Activated T-cell treated with anti-CD3 and anti-CD28 coated beads, Interleukin-2, amount 50 U/mL, for 48 hours (primary cell): ENCODE results near the gene MYMX.
"Not testable (repeated sequence)": the region's sequence is repeated elsewhere in the genome, so short reads cannot be mapped to it uniquely, and the experiment has no call there.

Source experiments
- DNase-seq, 2 experiments: peaks; one replicate each; pipeline ENCODE4 v3.0.0-alpha.2; 2020

Gene MYMX

DNA sequence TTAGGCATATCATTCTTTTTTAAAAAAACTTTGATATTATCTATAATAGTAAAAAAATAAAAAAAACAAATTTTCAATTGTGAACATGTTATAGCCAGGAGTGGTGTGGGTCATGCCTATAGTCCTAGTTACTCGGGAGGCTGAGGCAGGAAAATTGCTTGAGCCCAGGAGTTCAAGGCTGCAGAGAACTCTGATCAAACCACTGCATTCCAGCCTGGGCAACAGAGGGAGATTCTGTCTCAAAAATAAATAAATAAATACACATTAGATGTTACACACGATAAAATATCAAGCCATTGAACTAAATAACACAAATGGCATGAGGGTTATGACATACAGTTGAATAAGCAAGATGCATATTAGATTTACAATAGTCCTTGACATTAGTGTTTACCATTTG, 27.9 kb upstream of the MYMX start:
- no peak for DNase-seq

DNA sequence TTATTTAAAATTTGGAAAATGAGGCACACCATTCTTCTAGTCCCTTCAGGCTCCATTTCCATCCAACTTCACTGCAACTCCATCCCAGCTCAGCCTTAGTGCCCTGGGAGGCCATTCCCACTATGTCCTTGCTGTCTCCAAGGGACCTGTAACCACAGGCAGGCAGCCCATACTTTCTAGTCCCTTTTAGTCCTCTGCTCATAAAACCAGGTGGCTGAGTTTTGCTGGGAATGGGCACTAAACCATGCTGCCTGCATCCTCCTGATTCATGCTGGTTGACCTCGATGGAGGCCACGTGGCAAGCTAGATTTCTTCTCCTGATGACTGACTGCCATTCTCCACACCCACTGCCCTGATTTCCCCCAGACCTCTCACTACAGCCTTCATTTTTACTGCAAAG, 27.5 kb upstream of the MYMX start:
- no peak for DNase-seq

DNA sequence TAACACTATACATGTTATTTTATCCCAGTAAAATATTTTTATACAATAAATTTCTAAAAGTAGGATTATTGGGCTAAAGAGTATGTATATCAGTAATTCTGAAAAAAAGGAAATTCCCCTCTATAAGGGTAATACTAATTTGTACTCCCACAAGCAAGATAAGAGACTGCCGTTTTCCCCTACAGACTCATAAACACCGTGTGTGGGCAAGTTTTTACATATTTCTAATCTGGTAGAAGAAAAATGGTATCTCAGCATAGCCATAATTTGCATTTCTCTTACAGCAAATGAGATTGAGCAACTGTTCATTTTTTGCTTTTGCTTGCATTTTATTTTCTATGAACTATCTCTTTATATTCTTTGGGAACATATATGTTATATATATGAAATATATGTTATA, 26.0 kb upstream of the MYMX start:
- DNase-seq = no peak

DNA sequence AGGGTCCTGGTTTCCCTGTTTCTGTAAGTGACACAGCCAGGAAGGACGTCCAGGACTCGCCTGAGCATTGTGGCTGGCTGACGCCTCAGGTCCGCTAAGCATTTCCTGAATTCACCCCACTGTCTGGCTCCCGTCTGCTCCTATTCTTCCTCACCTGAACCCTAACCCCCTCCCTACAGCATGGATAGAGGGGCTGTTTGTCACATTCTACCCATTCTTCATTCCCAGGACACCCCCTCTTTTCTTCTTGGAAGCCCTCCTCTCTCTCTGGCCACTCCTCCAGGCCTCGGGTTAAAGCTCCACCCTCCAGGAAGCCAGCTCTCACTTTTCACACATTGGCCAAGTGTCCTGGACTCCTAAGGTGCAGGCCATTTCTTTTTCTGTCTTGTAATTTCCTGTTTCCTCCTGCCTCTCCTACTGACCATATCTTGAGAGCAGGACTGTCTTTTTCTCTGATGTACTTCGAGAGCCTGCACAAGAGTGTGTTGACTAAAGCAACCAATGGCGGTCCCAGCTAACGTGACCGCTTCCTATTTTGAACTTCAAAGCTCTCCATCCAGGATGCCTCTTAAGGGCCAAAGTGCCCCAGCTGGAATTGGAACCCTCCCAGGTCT, 24.2 kb upstream of the MYMX start:
- no peak for DNase-seq

DNA sequence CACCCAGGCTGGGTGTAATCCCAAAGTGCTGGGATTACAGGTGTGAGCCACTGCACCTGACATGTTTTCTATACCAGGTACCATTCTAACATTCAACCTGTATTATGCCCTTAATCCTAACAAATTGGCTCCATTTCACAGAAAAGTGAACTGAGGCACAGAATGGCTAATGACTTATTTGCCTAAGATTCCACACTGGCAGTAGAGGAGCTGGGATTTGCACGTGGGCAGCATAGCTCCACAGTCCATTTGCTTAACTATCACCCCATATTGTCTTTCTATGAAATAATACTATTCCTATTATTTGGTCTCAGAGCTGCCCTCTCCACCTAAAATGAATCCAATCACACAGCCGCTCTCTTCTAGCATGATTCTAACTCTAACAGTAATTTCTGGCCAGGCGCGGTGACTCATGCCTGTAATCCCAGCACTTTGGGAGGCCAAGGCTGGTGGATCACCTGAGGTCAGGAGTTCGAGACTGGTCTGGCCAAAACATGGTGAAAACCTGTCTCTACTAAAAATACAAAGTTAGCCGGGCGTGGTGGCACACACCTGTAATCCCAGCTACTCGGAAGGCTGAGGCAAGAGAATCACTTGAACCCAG, 23.3 kb upstream of the MYMX start:
- no peak for DNase-seq

DNA sequence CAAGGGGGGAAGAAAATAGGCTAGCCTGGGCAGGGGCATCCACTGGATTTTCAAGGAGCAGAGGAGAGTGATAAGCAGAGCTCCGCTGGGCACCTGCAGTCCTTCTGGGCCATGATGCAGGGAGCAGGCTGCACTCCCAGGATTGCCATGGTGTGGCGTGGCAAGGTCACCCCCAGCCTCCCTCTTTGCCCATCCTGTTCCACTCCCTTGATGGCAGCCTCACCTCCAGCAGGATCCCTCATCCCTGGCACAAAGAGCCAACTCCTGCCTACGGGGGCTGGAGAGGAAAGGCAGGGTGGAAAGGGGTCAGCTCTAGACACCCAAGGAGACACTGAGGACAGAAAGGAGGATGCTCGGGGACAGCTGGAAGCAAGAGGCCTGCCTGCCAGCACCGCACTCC, 22.4 kb upstream of the MYMX start:
- no peak for DNase-seq

DNA sequence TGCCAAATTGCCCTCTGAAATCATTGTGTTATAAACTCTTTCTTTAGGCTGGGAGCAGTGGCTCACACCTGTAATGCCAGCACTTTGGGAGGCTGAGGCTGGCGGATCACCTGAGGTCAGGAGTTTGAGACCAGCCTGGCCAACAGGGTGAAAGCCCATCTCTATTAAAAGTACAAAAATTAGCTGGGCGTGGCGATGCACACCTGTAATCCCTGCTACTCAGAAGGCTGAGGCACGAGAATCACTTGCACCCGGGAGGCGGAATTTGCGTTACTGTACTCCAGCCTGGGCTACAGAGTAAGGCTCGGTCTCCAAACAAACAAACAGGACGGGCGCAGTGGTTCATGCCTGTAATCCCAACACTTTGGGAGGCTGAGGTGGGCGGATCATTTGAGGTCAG, 20.4 kb upstream of the MYMX start:
- not testable (repeated sequence) for DNase-seq

DNA sequence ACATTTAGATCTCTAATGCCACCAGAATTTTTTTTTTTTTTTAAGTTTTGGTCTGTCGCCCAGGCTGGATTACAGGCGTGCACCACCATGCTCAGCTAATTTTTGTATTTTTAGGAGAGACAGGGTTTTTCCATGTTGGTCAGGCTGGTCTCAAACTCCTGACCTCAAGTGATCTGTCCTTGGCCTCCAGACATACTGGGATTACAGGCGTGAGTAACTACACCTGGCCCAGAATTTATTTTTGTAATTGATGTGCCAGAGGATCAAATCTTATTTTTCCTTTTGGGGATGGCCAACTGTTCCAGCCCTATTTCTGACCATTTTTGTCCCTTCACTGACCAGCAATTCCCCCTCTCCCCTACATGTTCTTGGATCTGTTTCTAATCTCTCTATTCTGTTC, 18.0 kb upstream of the MYMX start:
- no peak for DNase-seq

DNA sequence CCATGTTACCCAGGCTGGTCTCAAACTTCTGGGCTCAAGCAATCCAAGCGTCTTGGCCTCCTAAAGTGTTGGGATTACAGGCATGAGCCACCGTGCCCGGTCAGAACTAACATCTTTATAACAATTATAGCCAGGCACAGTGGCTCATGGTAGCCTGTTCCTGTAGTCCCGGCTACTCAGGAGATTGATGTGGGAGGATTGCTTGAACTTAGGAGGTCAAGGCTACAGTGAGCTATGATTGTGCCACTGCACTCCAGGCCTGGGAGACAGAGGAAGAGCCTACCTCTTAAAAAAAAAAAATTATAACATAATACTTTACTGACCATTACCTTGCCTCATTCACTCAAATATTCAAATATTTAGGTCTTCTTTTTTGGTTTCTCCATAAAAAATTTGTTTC, 16.8 kb upstream of the MYMX start:
- DNase-seq = no peak

DNA sequence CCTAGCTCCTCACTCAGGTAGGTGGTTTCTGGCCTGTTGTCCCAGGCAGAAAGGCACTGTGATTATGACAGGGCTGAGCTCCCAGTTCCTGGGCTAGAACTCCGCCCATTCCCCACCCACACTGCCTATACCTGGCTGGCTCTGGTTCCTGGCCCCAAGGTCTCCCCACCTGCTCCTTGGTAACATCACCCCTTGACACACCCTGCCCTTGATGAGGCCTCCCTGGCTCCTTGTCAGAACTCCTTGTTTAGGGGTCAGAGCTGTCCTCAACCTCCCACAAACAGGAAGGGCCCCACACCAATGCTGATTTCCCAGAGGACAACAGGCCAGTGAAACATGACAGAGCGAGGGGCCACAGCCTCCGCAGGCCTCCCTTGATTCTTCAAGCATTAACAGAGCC, 15.5 kb upstream of the MYMX start:
- DNase-seq = no peak

DNA sequence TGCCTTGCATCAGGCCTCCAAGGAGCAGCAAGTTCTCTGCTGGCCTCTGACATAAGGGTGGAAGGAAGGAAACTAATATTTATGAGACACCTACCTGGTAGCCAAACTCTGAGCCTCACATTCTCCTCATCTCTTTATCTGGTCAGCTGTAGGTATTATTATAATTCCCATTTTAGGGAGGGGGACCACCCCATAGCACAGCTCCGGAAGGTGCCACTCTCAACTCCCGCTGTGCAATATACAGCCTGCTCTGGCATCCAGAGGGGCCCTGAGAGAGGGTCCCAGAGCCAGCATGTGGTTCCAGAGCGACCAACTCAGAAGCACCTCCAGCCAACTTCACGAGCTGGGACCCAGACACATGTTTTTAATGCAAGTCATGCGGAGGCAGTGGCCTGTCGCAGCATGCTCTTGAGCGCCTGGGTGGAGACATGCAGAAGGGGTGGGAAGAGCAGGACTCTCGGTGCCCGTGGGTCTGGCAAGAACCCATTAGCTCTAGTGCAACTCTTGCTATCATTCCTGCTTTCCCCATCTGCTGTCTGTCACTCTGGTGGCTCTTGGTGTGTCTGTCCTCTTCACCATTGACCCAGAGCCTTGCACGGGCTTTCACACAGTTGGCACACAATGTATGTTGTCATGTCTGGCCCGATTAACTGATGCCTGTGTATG, 15.0 kb upstream of the MYMX start:
- DNase-seq = no peak

DNA sequence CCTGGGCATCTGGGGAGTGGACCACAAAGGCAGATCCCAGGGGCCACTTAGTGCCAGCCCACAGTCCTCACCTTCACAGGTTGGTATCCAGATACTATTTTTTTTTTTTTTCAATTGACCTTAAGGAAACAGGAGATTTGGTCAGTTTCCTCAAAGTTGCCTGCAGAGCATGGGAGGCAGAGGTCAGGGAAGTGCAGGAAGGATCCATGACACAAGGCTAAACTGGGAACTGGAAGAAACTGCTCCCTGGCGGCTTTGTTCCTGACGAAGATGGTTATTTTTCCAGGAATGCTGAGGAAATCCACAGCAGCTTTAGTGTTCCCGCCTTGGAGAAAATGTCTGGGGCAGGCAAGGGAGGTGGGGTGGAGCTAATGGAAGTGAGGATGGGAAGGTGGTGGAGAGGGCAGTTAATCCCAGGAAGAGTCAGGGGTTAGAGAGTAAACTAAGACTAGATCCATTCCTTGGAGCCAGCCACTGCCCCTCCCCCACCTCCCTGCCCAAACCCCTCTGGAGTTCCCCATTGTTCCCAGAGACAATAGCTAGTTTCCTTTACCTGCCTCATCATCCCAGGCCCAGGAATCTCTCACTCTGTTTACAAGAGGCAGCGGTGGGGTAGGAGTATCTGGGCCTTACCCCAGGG, 14.3 kb upstream of the MYMX start:
- no peak for DNase-seq

DNA sequence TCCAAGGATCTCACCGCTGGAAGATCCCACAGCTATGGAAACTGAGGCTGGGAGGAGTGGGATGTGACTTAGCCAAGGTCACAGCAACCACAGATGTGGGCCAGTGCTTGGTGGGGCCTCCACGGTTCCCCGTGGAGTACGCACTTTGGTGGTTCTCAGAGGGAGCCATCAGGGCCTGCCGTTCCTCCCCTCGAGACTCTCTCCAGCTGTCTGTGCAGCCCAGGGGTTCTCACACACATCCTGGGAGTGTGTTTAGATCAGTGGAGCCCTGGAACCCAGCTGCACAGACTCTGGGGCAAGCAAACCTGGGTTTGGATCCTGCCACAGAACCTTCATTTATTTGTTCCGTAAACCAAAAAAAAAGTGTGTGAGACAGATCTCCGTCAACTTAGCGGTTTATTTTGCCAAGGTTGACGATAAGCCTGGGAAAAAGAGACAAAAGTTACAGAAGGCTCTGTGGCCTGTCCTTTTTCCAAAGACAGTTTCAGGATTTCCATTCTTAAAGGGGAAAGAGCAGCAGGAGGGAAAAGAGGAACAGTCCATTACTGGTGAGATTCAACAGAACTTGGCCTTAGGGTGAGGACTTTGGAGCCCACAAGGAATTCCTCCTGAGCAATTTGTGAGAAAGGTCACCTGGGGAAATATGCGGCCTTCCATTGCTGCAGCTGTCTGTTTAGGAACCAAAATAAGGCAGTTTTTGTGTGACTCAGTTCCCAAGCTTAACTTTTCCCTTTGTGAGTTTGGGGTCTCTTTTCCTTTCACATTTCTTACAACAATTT, 13.6 kb upstream of the MYMX start:
- DNase-seq = no peak

DNA sequence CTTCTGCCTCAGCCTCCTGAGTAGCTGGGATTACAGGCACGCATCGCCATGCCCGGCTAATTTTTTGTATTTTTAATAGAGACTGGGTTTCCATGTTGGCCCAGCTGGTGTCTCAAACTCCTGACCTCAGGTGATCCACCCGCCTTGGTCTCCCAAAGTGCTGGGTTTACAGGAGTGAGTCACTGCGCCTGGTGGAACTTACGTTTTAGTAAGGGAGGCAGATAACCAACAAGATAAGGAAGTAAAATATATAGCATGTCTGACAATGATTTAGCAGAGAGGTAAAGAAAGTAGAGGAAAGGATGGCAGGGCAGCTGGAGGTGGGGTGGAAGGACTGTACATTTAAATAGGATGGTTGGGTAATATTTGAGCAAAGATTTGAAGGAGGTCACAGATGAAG, 12.8 kb upstream of the MYMX start:
- DNase-seq = no peak

DNA sequence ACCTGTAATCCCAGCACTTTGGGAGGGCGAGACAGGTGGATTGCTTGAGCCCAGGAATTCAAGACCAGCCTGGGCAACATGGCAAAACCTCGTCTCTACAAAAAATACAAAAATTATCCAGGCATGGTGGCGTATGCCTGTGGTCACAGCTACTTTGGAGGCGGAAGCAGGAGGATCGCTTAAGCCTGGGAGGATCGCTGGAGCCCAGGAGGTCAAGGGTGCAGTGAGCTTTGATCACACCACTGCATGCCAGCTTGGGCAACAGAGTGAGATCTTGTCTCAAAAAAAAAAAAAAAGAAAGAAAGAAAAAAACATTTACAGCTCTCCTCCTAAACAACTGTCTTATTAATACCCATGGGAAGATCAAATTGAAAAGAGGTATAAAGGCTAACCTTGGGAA, 8.8 kb upstream of the MYMX start:
- no peak for DNase-seq

DNA sequence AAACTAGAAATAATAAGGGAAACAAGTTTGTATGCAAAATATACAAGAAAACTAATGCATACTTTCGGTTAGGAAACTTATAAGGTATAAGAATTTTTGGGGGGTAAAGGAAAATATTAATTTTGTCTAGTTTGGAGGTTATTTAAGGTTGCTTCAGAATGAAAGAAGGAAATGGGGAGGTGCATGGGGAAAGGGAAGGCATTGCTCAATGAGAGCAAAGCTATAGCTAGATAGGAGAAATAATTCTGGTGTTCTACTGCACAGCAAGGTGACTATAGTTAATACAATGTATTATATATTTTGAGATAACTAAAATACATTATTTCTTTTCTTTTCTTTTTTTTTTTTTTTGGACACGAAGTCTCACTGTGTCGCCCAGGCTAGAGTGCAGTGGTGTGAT, 5.4 kb upstream of the MYMX start:
- no peak for DNase-seq

DNA sequence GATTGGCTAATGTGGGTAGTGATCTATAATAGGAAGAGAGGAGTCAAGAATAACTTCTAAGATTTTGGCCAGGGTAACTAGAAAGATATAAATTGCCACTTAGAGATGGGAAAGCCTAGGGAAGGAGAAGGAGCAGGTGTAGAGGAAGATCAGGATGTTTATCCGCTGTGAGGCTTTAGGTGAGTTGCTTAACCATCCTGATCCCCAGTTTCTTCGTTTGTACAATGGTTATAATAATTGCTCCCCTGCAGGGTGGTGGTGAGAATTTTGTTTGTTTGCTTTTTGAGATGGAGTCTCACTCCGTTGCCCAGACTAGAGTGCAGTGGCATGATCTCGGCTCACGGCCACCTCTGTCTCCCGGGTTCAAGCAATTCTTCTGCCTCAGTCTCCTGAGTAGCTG, 2.4 kb upstream of the MYMX start:
- no peak for DNase-seq

DNA sequence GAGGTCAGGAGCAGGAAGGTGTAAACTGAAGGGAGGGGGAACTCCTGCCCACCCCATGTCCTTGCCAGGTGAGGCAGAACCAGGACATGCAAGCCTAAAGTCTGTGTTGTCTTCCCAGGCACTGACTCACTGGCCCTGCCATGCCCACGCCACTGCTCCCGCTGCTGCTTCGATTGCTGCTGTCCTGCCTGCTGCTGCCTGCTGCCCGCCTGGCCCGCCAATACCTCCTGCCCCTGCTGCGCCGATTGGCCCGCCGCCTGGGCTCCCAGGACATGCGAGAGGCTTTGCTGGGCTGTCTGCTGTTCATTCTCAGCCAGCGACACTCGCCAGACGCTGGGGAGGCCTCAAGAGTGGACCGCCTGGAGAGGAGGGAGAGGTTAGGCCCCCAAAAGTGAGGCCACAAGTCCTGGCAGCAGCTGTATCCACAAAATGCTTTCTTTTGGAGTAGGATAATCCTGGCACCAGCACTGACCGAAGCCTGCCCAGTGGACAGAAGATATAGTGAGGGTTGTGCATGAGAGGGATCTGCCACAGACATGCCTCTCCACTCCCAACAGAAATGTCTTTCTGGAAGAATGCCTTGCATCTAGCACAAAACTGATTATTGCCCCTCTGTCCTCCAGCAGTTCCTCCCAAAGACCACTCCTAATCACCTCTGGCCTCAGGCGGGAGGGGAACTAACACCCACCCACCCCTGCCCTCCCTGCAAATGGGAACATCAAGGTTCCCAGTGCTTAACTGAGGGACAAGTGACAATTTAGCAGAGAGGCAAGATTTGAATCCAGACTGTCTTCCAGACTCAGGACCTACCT, 812 bp downstream of the MYMX start:
- no peak for DNase-seq

DNA sequence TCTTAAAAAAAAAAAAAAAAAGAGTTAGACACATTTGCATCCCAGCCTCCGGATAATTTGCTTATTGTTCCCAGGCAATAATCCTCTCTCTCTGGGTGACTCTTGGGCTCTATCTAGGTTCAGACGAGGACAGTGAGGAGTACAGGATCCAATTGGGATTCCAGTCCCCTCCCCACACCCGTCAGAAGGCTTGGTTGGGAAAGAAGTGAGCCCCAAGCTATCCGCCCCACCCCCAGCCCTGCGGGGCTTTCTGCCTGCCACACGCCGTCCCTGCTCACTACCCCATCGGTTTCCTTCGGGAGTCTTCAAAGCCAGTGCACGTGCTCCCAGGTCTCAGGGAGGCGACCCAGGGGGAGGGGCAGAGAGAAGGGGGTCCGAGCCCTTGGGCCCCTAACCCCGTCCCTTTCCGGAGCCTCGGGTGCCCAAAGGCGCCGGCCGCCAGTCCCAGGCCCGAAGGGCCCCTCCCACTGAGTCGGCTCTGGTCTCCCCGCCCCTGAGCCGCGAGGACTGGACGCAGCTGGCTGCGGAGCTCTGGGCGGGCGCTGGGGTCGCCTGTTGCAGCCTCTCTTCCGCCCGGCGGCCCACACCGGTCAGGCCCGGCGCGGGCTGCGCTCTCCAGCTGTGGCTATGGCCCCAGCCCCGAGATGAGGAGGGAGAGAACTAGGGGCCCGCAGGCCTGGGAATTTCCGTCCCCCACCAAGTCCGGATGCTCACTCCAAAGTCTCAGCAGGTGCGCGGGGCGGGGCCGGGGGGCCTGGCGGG, 2.5 kb downstream of the MYMX start:
- peak; percentile 42 to 62 for DNase-seq

DNA sequence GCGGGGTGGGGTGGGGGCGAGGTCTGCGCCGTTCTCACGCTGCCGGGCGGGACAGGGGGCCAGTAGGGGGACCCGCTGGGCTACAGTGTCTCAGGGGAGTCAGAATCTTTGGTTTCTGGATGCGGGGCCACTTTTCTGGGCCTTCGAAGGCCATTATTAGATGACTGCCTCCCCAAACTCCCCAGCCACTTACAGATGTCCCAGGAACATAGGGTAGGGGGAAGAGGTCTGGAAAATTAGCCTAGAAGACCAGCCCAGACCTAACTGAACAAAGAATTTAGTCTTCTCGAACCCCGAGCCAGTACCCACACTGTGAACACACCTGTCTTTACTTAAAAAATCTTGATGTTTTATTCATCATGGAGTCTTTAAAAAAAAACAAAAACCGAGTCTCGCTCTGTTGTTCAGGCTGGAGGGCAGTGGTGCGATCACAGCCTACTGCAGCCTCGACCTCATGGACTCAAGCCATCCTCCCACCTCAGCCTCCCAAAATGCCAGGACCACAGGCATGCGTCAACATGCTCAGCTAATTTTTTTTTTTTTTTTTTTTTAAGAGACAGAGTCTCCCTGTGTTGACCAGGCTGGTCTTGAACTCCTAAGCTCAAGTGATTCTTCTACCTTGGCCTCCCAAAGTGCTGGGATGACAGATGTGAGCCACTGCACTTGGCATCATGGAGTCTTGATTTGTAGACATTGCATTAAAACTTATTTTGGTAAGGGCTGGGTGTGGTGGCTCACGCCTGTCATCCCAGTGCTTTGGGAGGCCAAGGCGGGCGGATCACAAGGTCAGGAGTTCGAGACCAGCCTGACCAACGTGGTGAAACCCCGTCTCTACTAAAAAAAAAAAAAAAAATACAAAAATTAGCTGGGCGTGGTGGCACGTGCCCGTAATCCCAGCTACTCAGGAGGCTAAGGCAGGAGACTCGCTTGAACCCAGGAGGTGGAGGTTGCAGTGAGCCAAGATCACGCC, 3.4 kb downstream of the MYMX start:
- no peak for DNase-seq

DNA sequence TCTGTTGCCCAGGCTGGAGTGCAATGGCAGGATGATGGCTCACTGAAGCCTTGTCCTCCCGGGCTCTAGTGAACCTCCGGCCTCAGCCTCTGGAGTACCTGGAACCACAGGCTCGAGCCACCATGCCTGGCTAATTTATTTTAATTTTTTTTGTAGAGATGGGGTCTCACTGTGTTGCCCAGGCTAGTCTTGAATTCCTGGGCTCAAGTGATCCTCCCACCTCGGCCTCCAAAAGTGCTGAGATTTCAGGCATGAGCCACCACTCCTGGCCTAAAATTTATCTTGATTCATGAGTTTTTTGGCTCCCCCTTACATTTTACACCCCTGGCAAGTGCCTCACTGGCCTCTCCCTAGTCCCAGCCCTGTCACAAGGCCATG, 4.2 kb downstream of the MYMX start:
- DNase-seq = no peak
